Lower leg skin (tissue), 3 donors: ENCODE measurements around the gene PRM1.

Experiments
- POLR2A ChIP-seq, 2 donors: fragments of 450-650 bp; IDR thresholded peaks; one replicate each; pipeline ENCODE4 v1.6.1; 2016 to 2017; ENCODE audit warnings: antibody characterized with exemption in 2 of 2, mild to moderate bottlenecking in 1 of 2, moderate library complexity in 1 of 2
- TF ChIP-seq, protein P1 (sequence below), 3 donors: fragments of 450-650 bp; IDR thresholded peaks; one replicate each; pipeline ENCODE4 v1.5.1; 2016; ENCODE audit warnings: antibody characterized with exemption in 3 of 3, mild to moderate bottlenecking in 3 of 3, moderate library complexity in 2 of 3

GRCh38 chr16:11250786-11251524 is 30.2 kb downstream of the PRM1 start:
- TF ChIP-seq, protein P1, sequence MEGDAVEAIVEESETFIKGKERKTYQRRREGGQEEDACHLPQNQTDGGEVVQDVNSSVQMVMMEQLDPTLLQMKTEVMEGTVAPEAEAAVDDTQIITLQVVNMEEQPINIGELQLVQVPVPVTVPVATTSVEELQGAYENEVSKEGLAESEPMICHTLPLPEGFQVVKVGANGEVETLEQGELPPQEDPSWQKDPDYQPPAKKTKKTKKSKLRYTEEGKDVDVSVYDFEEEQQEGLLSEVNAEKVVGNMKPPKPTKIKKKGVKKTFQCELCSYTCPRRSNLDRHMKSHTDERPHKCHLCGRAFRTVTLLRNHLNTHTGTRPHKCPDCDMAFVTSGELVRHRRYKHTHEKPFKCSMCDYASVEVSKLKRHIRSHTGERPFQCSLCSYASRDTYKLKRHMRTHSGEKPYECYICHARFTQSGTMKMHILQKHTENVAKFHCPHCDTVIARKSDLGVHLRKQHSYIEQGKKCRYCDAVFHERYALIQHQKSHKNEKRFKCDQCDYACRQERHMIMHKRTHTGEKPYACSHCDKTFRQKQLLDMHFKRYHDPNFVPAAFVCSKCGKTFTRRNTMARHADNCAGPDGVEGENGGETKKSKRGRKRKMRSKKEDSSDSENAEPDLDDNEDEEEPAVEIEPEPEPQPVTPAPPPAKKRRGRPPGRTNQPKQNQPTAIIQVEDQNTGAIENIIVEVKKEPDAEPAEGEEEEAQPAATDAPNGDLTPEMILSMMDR (IDR thresholded peaks at IDR 0.05), result no peak
- no peak for TF ChIP-seq POLR2A (IDR thresholded peaks at IDR 0.05)
